ENCODE measurements around the gene FRG2B.
"Not testable (repeated sequence)": the region's sequence is repeated elsewhere in the genome, so short reads cannot be mapped to it uniquely, and the experiment has no call there.

GRCh38 chr10:133599869-133600268 is 26.7 kb downstream of the FRG2B start:
- TF ChIP-seq CTCF (conservative IDR thresholded peaks at IDR 0.05 in 1 of 2, IDR thresholded peaks at IDR 0.05 in 1 of 2; ENCODE audit: low read depth in 1 of 2, low read length in 2 of 2); EZH2 (IDR thresholded peaks at IDR 0.05; ENCODE audit: low read length, missing control alignments): not testable (repeated sequence)
